GM18499 (cell line): ENCODE results near the gene RASAL1.
"Not testable (repeated sequence)": the region's sequence is repeated elsewhere in the genome, so short reads cannot be mapped to it uniquely, and the experiment has no call there.

ENCODE experiments used
- ATAC-seq: cut with Tn5 transposase; IDR thresholded peaks from one replicate; pipeline ENCODE4 v1.9.1; 2021; ENCODE audit warnings: moderate number of reproducible peaks; ENCODE audit not compliant: insufficient read depth, unreplicated experiment

Gene RASAL1

GRCh38 chr12:113142173-113142885 lies 6.8 kb upstream of the RASAL1 start:
- no peak for ATAC-seq

- not testable (repeated sequence) for ATAC-seq
Measured at GRCh38 chr12:113141716-113142115, 6.2 kb upstream of the RASAL1 start.

GRCh38 chr12:113140706-113141105 lies 5.1 kb upstream of the RASAL1 start:
- ATAC-seq: no peak

GRCh38 chr12:113138826-113139225 lies 3.3 kb upstream of the RASAL1 start:
- no peak for ATAC-seq

GRCh38 chr12:113137861-113138783 lies 2.6 kb upstream of the RASAL1 start:
- ATAC-seq: no peak

- no peak for ATAC-seq
Measured at GRCh38 chr12:113136990-113137511, 1.5 kb upstream of the RASAL1 start.

- ATAC-seq: no peak
Measured at GRCh38 chr12:113136128-113136989, 798 bp upstream of the RASAL1 start.

GRCh38 chr12:113134521-113134951 lies 1.0 kb downstream of the RASAL1 start:
- no peak for ATAC-seq

GRCh38 chr12:113134071-113134470 lies 1.5 kb downstream of the RASAL1 start:
- no peak for ATAC-seq

GRCh38 chr12:113133666-113134065 lies 1.9 kb downstream of the RASAL1 start:
- ATAC-seq: no peak

GRCh38 chr12:113133036-113133435 lies 2.5 kb downstream of the RASAL1 start:
- ATAC-seq: no peak

- no peak for ATAC-seq
Measured at GRCh38 chr12:113131556-113131955, 4.0 kb downstream of the RASAL1 start.

- no peak for ATAC-seq
Measured at GRCh38 chr12:113130457-113131135, 5.0 kb downstream of the RASAL1 start.

- ATAC-seq: no peak
Measured at GRCh38 chr12:113129664-113130456, 5.7 kb downstream of the RASAL1 start.

- ATAC-seq: no peak
Measured at GRCh38 chr12:113128802-113129663, 6.5 kb downstream of the RASAL1 start.

GRCh38 chr12:113127791-113128199 lies 7.8 kb downstream of the RASAL1 start:
- ATAC-seq: no peak

- ATAC-seq: no peak
Measured at GRCh38 chr12:113120670-113121370, 14.7 kb downstream of the RASAL1 start.
